GM21737 (cell line): Measurements from ENCODE around the gene CAT.
"Not testable (repeated sequence)": the region's sequence is repeated elsewhere in the genome, so short reads cannot be mapped to it uniquely, and the experiment has no call there.

Experiments used
- ATAC-seq: cut with Tn5 transposase; IDR thresholded peaks from one replicate; pipeline ENCODE4 v1.9.1; 2021; ENCODE audit warnings: mild to moderate bottlenecking, moderate library complexity; ENCODE audit not compliant: unreplicated experiment

Gene CAT

GRCh38 chr11:34424826-34425225 is 13.9 kb upstream of the CAT start:
- not testable (repeated sequence) for ATAC-seq

GRCh38 chr11:34425360-34425759 is 13.4 kb upstream of the CAT start:
- ATAC-seq: no peak

DNA sequence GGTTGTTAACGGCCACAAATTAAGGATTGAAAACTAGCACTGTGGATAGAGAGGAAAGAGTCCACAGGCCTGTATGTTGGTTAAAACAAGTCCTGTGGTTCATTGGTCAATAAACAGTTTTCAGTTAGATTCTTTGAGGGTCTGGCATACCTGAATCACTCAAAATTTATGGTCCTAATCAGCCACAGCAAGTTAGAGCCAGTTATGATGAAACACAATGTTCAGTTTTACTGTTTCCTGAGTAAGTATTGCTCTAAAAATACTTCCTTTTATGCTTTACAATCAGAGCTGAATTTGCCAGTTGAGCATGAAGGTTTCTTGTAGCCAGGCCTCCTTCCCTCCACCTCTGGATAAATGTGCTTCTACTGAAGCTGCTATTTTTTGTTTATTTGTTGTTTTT is 12.9 kb upstream of the CAT start:
- ATAC-seq: no peak

- ATAC-seq: no peak
Observed at GRCh38 chr11:34426766-34427185, 12.0 kb upstream of the CAT start.

DNA sequence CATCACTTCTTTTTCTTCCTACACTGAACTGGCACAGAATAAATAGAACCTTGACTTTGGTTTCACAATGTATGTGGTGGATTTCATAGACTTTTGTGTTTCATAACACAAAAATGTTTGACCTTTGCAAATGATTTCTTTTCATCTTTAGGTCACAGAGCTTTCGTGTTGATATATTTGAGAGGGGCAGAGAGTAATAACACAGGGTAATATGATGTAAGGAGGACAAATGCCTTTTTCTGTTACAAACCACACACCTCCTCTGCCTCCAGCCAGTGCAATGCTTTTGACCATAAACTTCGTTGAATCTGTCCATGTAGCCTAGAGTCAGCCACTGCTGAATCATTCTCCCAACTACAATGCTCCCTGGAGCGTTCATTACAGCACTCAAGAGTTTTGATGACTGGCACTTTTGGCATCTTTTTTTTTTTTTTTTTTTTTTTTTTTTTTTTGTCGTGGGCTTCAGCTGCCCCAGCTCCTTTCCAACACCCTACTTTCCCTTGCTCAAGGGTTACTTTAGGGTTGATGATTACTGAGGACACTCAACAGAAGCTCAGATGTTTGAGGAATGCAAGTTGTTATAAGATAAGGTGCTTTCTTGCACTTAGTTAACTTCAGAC is 11.4 kb upstream of the CAT start:
- ATAC-seq: no peak

DNA sequence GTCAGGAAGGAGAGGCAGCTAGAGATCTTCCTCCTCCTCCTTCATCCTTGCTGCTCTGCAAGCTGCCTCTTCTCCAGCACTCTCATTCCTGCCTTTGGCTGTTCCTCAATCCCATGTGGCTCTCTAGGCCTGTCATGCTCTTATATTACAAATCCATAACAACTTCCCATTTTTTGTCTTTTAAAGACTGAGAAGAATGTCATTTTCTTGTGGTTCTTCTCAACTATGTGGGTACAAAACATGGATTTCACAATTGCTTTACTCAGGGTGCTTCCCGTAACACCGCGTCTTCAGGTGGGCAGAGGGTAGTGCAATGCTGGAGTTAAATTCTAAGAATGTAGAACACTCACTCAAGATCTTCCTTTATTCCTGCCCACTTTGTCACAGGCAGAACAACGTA is 6.8 kb upstream of the CAT start:
- ATAC-seq: no peak

- ATAC-seq: no peak
Observed at GRCh38 chr11:34432822-34433221, 5.9 kb upstream of the CAT start.

DNA sequence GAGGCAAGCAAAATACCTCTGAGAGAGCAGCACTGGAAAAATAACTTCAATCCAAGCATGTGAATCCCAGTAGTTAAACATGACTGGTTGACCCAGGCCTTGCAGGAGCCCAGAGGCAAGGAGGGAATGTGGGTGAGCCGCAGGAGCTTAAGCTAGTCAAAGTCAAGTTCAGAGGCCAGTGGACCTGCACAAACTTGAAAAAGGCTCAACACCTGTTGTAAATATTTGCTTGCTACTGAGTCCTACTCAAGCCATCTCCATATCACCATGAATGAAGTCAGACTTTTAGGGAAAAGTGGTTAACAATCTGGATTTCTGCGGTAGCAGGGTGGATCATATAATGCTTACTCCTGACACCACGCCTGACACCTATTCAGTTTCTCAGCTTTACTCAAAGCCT is 4.8 kb upstream of the CAT start:
- ATAC-seq: no peak

- ATAC-seq: no peak
Observed at GRCh38 chr11:34437224-34438125, 1.3 kb upstream of the CAT start.

- no peak for ATAC-seq
Observed at GRCh38 chr11:34439610-34440198, 970 bp downstream of the CAT start.

- no peak for ATAC-seq
Observed at GRCh38 chr11:34441814-34442213, 3.1 kb downstream of the CAT start.

- no peak for ATAC-seq
Observed at GRCh38 chr11:34443136-34443535, 4.4 kb downstream of the CAT start.

DNA sequence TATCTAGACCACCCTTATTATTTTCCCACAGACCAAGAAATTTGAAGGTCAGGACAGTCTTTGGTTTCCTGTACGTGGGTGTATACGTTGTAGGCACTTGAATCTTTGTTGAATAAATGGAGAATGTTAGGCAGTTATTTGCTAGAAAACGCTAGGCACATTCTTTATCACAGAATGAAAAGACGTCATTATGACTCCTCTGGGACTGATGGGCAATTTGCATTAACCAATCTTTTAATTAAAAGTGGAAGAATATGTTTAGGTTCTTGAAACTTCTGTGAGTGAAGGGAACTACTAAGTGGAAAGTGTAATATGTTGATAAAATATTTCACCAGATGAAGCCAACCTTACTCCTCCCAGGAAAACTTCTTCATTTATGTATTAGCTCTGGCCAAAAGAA is 5.7 kb downstream of the CAT start:
- no peak for ATAC-seq

DNA sequence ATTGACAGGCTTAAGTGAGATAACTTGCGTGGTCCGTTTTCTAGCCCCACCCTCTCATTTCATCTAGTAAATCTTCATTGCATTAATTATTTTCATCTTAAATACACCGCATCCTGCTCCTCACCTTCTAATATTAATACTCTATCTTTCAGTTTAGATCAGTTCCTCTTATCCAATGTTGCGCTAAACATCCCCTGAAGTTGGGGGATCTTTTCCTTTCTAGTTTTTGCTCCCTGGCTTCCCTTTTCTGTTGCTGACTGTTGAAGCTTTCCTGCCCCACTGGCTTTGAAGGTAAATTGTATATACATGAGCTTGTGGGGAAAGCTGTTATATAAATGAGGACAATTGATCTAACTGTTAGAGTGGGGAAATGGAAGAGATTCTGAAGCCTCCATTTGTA is 7.2 kb downstream of the CAT start:
- no peak for ATAC-seq

DNA sequence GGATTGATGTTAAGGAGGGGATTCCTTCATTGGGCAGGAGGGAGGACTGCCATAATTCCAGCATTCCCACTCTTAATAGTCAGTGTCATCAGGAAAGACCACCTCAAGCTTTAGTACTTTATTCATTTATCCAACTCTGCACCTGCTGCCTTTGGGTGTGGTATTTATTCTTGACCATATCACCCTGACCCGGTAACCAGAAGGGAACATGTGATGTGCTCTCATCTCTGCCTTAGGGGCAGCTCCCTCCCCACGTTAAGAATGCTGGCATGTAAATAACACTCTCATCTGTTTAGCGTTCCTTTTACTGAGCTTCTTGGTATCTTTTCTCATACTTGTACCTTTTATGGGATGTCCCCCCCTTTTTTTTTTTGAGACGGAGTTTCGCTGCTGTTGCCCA is 7.7 kb downstream of the CAT start:
- no peak for ATAC-seq

DNA sequence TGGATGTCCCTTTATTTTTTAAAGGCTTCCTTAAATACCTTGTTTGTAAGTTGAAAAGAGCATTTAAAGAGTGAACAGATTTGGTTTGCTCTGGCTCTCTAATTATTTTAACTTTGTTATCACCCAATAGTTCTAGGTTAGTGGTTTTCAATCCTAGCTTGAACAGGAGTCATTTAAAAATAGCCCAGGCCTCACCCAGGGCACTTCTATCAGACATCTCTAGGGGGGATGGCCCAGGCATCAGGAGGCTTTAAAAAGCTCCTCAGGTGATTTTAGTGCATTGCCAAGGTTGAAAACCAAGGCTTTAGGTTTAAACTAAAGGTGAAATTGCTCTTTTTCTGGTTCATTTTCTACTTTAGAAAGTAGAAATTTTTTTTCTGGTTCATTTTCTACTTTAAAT is 8.3 kb downstream of the CAT start:
- ATAC-seq: no peak

DNA sequence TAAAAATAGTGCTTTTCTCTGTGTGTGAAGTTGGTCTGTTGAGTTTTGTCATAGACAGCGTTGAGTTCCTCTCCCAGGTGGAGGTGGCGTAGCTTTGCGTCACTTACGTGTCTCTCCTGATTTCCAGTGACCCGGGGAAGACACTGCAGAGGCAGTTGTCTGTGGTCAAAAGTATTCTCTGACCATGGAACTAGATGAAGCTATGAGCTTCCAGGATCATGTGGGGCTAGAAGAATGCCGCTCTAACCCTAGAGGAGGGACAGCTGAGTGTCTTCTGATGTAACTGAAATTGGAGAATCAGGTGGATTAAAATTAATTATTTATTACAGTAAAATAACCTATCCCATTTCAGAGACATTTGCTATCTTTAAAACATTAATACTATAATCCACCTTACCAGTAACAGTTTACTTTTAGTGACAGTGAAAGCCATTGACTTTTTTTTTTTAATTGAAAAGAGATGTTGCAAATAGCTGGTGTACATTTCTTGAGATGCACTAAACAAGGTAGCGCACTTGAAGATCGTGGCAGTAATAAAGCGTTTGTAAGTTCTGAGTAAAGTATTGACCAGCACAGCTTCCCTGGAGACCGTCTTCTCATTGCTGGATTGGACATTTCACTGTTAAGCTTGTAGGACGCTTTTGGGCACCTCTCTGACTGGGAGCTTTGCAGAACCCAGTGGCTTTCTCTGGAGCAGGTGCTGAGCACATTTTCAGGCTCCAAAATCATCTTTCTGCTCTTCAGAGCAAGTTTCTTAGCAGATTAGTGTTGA is 9.7 kb downstream of the CAT start:
- ATAC-seq: peak; percentile 16

- peak; percentile 57 for ATAC-seq
Observed at GRCh38 chr11:34449013-34449412, 10.3 kb downstream of the CAT start.

GRCh38 chr11:34451053-34451452 is 12.3 kb downstream of the CAT start:
- ATAC-seq: no peak

DNA sequence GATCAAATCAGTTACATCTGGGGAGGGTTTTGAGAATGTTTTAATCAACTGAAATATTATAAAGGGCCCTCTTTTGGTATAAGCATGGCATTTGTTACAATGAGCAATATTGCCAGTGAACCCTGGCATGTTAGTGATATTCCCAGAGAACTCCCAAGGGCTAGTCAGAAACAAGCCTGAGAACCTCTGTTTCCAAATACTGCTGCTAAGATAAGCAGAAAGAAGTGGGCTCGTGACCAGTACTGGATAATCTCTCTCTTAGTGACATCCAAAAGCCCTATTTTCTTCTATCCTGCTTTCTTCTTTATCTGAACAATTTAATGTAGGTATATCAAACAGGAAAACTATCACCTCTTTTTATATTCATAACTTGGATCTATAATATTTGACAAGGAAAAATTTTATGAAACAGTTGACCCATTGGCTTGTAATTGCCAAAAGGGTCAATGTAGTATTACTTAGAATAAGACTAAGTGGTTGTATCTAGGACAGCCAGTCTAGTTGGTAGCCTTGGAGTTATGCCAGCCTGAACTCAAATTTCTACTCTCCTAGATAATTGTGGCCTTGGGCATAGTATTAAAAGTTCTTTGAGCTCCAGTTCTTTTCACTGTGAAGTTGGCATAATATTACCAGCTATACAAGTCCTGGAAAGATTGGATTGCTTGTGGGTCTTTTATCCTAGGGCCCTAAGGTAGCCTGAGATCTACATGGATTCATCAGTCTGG is 15.7 kb downstream of the CAT start:
- ATAC-seq: no peak

GRCh38 chr11:34457607-34458006 is 18.9 kb downstream of the CAT start:
- no peak for ATAC-seq
